GM12801 (cell line): ENCODE results near the gene PCNX3.

ENCODE experiments used
- TF ChIP-seq, protein P1 (sequence below): IDR thresholded peaks from one replicate; pipeline ENCODE4 v1.5.1; 2011; ENCODE audit warnings: control low read depth; ENCODE audit not compliant: insufficient read length; ENCODE audit errors: extremely low read depth

Gene PCNX3

DNA sequence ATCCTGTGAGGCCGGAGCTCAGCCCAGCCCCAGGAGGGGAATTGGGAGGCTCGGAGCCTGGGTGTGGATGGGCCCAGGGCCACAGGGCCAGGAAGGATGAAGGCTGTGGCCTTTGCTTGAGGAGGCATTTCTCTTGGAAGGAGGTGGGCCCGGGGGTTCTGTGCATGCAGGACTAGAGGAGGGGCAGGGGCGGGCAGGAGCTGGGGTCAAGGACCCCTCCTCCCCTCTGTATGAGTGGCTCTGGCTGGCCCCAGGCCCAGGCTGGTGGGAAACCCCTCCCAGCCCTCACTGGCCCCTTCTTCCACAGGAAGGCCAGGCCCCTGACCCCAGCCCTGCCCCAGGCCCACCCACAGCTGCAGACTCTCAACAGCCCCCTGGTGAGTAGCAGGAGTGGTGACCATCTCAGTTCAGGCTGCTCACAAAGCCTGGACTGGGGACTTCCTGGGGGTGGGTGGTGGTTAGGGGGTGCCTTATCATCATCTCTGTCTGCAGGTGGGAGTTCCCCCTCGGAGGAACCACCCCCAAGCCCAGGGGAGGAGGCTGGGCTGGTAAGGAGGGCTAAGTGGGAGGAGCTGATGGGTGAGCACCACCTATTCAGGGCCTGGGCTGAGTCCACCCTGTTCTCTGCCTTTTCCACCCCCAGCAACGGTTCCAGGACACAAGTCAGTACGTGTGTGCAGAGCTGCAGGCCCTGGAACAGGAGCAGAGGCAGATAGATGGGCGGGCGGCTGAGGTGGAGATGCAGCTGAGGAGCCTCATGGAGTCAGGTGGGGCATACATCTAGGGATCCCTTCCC is 25.9 kb upstream of the PCNX3 start:
- TF ChIP-seq, protein P1, sequence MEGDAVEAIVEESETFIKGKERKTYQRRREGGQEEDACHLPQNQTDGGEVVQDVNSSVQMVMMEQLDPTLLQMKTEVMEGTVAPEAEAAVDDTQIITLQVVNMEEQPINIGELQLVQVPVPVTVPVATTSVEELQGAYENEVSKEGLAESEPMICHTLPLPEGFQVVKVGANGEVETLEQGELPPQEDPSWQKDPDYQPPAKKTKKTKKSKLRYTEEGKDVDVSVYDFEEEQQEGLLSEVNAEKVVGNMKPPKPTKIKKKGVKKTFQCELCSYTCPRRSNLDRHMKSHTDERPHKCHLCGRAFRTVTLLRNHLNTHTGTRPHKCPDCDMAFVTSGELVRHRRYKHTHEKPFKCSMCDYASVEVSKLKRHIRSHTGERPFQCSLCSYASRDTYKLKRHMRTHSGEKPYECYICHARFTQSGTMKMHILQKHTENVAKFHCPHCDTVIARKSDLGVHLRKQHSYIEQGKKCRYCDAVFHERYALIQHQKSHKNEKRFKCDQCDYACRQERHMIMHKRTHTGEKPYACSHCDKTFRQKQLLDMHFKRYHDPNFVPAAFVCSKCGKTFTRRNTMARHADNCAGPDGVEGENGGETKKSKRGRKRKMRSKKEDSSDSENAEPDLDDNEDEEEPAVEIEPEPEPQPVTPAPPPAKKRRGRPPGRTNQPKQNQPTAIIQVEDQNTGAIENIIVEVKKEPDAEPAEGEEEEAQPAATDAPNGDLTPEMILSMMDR, result no peak

DNA sequence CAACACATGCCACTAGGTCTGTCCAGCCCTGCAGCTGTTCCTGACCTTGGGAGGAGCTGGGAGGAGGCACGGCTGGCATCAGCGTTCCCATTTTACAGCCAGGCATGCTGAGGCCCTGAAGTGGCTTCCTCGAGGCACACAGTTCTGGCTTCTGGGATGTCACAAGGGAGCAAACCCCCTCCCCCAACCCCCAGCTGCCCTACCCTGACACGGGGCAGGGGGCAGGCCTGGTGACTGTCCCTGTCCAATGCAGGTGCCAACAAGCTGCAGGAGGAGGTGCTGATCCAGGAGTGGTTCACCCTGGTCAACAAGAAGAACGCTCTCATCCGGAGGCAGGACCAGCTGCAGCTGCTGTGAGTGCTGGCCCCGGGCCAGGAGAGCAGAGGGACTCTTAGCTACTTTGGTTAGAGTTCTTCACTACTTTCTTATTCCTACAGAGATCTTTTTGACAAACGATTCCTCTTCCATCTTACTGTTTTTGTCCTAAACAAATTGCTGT is 25.3 kb upstream of the PCNX3 start:
- TF ChIP-seq, protein P1, result no peak

DNA sequence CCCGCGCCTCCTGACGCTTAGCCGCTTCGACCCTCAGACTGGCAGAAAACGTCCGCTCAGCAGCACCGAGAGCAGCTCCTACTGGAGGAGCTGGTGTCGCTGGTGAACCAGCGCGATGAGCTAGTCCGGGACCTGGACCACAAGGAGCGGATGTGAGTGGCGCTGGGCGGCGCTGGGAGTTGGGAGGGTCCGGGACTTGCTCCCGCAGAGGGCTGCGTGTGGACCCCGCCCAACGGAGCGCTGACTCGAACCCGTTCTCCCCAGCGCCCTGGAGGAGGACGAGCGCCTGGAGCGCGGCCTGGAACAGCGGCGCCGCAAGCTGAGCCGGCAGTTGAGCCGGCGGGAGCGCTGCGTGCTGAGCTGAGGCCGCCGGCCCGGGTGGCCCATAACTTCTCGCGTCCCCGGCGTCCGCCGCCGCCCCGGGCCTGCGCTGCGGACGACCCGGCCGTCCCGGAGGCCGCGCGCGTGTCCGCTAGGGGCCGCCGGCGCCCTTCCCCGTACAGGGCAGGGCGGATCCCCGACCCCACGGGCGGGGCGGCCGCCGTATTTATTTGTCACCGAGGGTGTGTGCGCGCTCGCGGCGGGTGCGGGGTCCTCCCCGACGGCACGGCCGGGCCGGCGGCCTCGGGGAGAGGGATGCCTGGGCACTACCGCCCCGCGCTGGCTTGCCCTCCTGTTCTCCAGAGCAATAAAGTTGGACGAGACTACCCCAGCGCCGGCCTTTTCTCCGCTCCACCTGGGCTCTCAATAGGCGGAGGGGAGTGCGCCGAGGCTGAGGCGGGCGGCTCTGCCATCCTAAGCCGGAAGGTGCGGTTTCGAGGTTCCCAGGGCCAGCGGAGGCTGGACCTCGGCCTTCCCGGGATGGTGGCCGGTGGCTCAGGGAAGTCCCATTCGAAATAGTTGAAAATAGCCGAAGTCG is 23.4 kb upstream of the PCNX3 start:
- TF ChIP-seq, protein P1, result no peak

DNA sequence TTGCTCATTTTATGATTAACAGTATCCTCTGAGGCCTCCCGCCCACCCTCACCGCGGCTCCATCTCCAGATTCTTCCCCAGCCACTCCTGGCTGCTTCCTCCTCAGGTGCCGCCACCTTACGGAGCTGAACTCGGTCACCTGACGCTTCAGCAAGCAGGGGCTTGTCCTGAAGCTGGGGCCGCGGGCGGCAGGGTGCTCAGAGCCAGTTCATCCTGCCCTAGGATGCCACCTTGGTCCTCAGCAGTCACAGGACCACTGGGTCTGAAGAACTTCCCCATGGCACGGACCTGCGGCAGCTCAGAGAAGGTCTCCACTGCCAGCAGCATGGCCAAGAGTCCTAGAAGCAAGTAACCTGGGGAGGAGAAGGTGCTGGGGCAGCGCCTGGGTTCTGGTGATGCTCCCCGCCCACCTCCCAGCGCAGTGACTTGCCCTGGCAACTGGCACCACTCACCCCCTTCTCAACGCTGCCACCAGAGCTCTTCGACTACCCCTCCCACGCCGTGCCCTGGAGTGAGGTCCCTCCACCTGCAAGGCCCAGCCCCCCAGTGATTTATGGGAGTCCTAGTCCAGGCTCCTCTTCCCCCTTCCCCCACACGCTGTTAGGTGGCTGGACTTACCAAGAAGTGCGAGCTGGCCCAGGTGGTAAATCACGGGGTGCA is 22.6 kb upstream of the PCNX3 start:
- TF ChIP-seq, protein P1, result no peak

DNA sequence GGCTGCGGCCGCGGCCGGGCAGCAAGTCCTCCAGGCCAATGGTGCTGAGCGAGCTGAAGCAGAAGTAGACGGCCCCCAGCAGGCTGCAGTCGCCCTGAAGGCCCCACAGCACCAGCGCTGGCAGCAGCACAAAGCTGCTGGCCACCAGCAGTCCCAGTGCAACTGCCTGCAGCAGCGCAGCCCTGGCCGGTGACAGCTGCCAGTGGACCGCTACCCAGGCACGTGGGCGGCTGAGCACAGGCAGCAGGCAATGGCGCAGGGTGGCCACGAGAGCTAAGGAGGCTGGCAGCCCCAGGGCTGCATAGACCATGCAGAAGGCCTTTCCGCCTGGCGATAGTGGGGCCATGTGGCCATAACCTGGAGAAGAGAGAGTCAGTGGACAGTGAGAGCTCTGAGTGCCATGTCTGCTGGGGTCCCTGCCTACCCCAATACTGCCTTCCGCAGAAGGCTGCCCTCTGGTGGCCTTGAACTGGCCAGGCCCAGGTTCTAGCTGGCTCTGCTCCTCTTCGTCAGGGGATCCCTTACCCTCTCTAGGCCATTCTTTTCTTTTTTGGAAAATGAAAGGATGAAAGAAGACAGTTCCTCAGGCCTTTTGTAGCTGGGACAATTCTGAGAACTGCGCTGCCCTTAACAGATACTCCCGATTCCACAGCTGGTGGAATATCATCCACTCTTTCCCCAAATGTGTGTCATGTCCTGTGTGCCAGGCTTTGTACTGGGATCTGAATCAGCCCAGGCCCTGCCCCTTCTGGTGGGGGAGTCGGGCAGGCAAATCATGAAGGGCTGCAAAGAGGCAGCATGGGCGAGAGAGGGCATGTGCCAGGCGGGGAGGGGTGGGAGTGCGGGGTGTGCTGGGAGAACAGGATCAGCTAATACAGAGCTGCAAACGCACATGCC is 21.8 kb upstream of the PCNX3 start:
- TF ChIP-seq, protein P1, result no peak

DNA sequence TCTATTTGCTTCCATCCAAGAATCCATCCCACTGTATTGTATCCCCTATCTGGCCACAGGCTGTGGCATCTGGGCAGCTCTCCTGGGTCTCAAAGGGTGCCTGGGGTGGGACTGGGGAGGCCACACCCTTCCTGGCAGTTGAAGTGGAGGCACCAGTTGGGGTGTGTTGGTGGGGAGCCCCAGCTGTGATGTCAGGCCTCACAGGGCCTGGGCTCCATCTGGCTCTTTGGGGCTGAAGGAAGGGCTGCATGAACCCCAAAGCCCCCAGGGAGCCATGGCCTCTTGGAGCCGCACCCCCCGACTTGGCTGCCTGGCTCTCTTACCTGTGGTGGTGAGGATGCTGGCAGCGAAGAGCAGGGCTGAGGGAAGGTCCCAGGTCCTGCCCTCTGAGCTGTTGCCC is 20.4 kb upstream of the PCNX3 start:
- TF ChIP-seq, protein P1, result no peak
